Measurements from ENCODE around the gene PTPN14.
A peak's percentile ranks its signal among the peaks of the same experiment; 100 is the strongest.

Gene PTPN14

DNA sequence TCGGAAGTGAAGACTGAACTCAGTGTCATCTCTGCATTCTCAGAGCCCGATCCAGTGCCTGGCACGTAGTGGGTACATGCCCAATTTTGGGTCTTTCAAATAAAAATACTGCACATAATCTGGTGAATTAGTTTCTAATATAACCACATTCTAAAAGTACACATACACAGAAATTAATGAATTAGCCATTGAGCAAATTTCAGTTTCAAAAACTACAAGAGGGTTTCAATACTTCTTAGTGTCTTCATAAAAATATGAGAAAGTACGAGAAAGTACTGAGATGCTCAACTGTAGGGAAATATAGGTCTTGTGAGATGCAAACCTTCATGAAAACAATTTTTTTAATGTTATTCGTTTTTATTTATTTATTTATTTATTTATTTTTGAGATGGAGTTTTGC lies 183.6 kb downstream of the PTPN14 start:
- H3K36me3 ChIP-seq (ENCODE audit: control insufficient read depth in 1 of 2, insufficient read depth in 2 of 2, low read length in 2 of 2) = peaks cover 36 to 42% of the 10 kb centered on the region in 2 experiments
- H3K9ac ChIP-seq (ENCODE audit: low read length) = no peak overlapping the region
- no peak overlapping the region for H3K4ac ChIP-seq (ENCODE audit: low read depth, low read length)
- no peak overlapping the region for H3K4me3 ChIP-seq (ENCODE audit: low read depth, low read length)
- no peak overlapping the region for H3K18ac ChIP-seq (ENCODE audit: low read length)
- H3K23ac ChIP-seq (ENCODE audit: low read length) = no peak overlapping the region
- no peak overlapping the region for H2BK5ac ChIP-seq (ENCODE audit: low read depth, low read length, poor library complexity)
- H2BK120ac ChIP-seq (ENCODE audit: insufficient read depth, low read length, poor library complexity) = no peak overlapping the region
- peaks cover 2 to 6% of the 10 kb centered on the region in 2 experiments for H3K4me1 ChIP-seq (ENCODE audit: control insufficient read depth in 1 of 2, insufficient read depth in 2 of 2, low read length in 2 of 2)
- H4K91ac ChIP-seq (ENCODE audit: low read depth, low read length) = no peak overlapping the region
- H4K8ac ChIP-seq (ENCODE audit: low read depth, low read length) = no peak overlapping the region
- no peak overlapping the region for H2AFZ ChIP-seq (ENCODE audit: insufficient read depth, low read length, poor library complexity)
- H2AK5ac ChIP-seq (ENCODE audit: low read length) = no peak overlapping the region
- no peaks in the 10 kb centered on the region for H3K9me3 ChIP-seq (ENCODE audit: insufficient read depth, low read depth, low read length)
- no peak overlapping the region for H3K27ac ChIP-seq (ENCODE audit: low read depth, low read length)
- H4K12ac ChIP-seq (ENCODE audit: low read depth, low read length) = no peak overlapping the region
- peaks cover 2% of the 10 kb centered on the region for H3K79me2 ChIP-seq (ENCODE audit: control insufficient read depth, insufficient read depth, low read length, poor library complexity)
- no peak overlapping the region for H3K4me2 ChIP-seq (ENCODE audit: low read length)
- WGBS (ENCODE audit: extremely low coverage, insufficient coverage, insufficient read length) = no CpG with 5 or more reads among the region's 5 CpGs
- H3K27me3 ChIP-seq (ENCODE audit: insufficient read depth, low read length) = no peaks in the 10 kb centered on the region
- no peak overlapping the region for H2BK12ac ChIP-seq (ENCODE audit: low read length)
- no peak overlapping the region for H3K14ac ChIP-seq (ENCODE audit: low read length)
- no peaks in the 10 kb centered on the region for H3K79me1 ChIP-seq (ENCODE audit: low read length)
- no peak for DNase-seq

DNA sequence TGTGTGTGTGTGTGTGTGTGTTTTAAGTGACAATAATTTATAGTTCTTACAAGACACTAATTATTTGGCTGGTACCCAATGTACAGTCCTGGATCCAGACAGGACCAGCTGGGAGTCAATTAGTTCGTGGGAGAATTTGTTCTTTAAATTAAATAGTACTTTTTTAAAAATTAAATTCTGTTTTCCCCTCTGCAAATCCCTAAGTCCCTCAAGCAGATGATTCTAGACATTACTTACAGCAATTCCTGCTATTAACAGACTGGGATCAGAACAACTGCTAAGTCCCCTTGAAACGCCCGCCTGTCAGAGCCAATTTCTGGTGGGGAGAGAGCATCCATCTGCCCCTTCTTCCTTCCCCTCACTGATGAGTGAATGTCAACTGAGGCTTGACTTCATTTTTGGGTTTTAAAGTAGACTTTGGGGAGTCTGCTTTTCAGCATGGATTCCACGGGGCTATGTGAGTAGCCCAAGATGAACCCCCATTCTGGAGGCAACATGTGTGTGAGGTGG lies 186.6 kb downstream of the PTPN14 start:
- Histone ChIP-seq H4K91ac (ENCODE audit: low read depth, low read length) (peak overlapping the region; percentile 7), H3K27me3 (ENCODE audit: insufficient read depth, low read length) (no peaks in the 10 kb centered on the region), H2BK12ac (ENCODE audit: low read length) (no peak overlapping the region), H3K4me3 (ENCODE audit: low read depth, low read length) (no peak overlapping the region), H2BK120ac (ENCODE audit: insufficient read depth, low read length, poor library complexity) (no peak overlapping the region), H3K79me2 (ENCODE audit: control insufficient read depth, insufficient read depth, low read length, poor library complexity) (no peaks in the 10 kb centered on the region), H3K18ac (ENCODE audit: low read length) (no peak overlapping the region), H3K79me1 (ENCODE audit: low read length) (no peaks in the 10 kb centered on the region), H3K9ac (ENCODE audit: low read length) (no peak overlapping the region), H2AFZ (ENCODE audit: insufficient read depth, low read length, poor library complexity) (no peak overlapping the region), H3K14ac (ENCODE audit: low read length) (no peak overlapping the region), H3K23ac (ENCODE audit: low read length) (no peak overlapping the region), H3K4me1 (ENCODE audit: control insufficient read depth in 1 of 2, insufficient read depth in 2 of 2, low read length in 2 of 2) (peaks cover 6 to 8% of the 10 kb centered on the region in 2 experiments), H4K8ac (ENCODE audit: low read depth, low read length) (no peak overlapping the region), H4K12ac (ENCODE audit: low read depth, low read length) (no peak overlapping the region), H3K36me3 (ENCODE audit: control insufficient read depth in 1 of 2, insufficient read depth in 2 of 2, low read length in 2 of 2) (peaks cover 32 to 49% of the 10 kb centered on the region in 2 experiments), H3K4ac (ENCODE audit: low read depth, low read length) (no peak overlapping the region), H2BK5ac (ENCODE audit: low read depth, low read length, poor library complexity) (no peak overlapping the region), H2AK5ac (ENCODE audit: low read length) (no peak overlapping the region), H3K9me3 (ENCODE audit: insufficient read depth, low read depth, low read length) (no peaks in the 10 kb centered on the region), H3K4me2 (ENCODE audit: low read length) (no peak overlapping the region), H3K27ac (ENCODE audit: low read depth, low read length) (peak overlapping the region; percentile 20)
- DNase-seq = no peak
- no CpG with 5 or more reads among the region's 4 CpGs for WGBS (ENCODE audit: extremely low coverage, insufficient coverage, insufficient read length)

DNA sequence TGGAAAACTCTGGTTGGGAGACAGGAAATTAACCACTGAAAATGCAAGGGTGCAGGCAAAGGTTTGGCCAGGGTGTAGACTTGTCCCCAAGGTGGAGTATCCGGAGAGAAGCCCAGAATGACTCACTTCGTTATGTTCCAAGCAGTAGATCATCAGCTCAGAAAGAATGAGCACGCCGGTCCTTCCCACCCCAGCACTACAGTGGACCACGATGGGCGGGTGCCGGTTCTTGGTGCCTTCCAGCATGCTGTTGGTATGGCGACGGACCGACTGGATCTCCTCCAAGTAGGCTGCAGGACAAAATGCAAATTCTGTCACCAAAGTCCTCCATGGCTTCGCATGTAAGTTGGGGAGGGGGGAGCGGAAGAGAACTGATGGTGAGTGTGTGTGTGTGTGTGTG lies 187.0 kb downstream of the PTPN14 start:
- Histone ChIP-seq H3K27me3 (ENCODE audit: insufficient read depth, low read length) (no peaks in the 10 kb centered on the region), H3K18ac (ENCODE audit: low read length) (peak overlapping the region; percentile 30), H3K4me1 (ENCODE audit: control insufficient read depth in 1 of 2, insufficient read depth in 2 of 2, low read length in 2 of 2) (peaks cover 6 to 8% of the 10 kb centered on the region in 2 experiments), H3K4me3 (ENCODE audit: low read depth, low read length) (no peak overlapping the region), H4K8ac (ENCODE audit: low read depth, low read length) (no peak overlapping the region), H4K12ac (ENCODE audit: low read depth, low read length) (no peak overlapping the region), H3K79me1 (ENCODE audit: low read length) (no peaks in the 10 kb centered on the region), H3K9me3 (ENCODE audit: insufficient read depth, low read depth, low read length) (no peaks in the 10 kb centered on the region), H2AFZ (ENCODE audit: insufficient read depth, low read length, poor library complexity) (no peak overlapping the region), H3K4ac (ENCODE audit: low read depth, low read length) (no peak overlapping the region), H2AK5ac (ENCODE audit: low read length) (no peak overlapping the region), H4K91ac (ENCODE audit: low read depth, low read length) (no peak overlapping the region), H3K9ac (ENCODE audit: low read length) (no peak overlapping the region), H3K79me2 (ENCODE audit: control insufficient read depth, insufficient read depth, low read length, poor library complexity) (no peaks in the 10 kb centered on the region), H3K14ac (ENCODE audit: low read length) (no peak overlapping the region), H2BK5ac (ENCODE audit: low read depth, low read length, poor library complexity) (no peak overlapping the region), H3K27ac (ENCODE audit: low read depth, low read length) (no peak overlapping the region), H3K4me2 (ENCODE audit: low read length) (no peak overlapping the region), H3K36me3 (ENCODE audit: control insufficient read depth in 1 of 2, insufficient read depth in 2 of 2, low read length in 2 of 2) (peaks cover 32 to 49% of the 10 kb centered on the region in 2 experiments), H3K23ac (ENCODE audit: low read length) (no peak overlapping the region), H2BK120ac (ENCODE audit: insufficient read depth, low read length, poor library complexity) (no peak overlapping the region), H2BK12ac (ENCODE audit: low read length) (no peak overlapping the region)
- no peak for DNase-seq
- no CpG with 5 or more reads among the region's 12 CpGs for WGBS (ENCODE audit: extremely low coverage, insufficient coverage, insufficient read length)

DNA sequence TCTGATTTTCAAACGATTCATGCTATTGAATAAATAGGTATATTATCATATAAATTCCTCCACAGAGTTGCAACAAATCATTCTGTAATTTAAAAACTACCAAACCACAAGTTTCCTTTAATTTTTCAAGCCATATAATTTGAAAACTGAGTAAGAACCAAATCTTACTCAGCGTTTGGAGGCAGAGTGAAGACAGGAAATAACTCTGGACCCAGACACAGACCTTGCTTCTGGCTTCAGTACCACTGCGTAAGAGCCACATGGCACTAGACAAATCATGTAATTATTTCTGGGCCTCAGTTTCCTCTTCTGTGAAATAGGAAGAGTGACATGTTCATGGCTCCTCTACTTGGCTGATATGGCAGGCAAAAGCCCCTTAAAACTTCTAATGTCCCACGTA lies 188.0 kb downstream of the PTPN14 start:
- Histone ChIP-seq H4K91ac (ENCODE audit: low read depth, low read length) (no peak overlapping the region), H3K27me3 (ENCODE audit: insufficient read depth, low read length) (no peaks in the 10 kb centered on the region), H4K12ac (ENCODE audit: low read depth, low read length) (no peak overlapping the region), H3K4me1 (ENCODE audit: control insufficient read depth in 1 of 2, insufficient read depth in 2 of 2, low read length in 2 of 2) (peaks cover 6 to 8% of the 10 kb centered on the region in 2 experiments), H2BK5ac (ENCODE audit: low read depth, low read length, poor library complexity) (no peak overlapping the region), H3K4me2 (ENCODE audit: low read length) (no peak overlapping the region), H3K4me3 (ENCODE audit: low read depth, low read length) (no peak overlapping the region), H3K18ac (ENCODE audit: low read length) (no peak overlapping the region), H3K27ac (ENCODE audit: low read depth, low read length) (no peak overlapping the region), H3K79me1 (ENCODE audit: low read length) (no peaks in the 10 kb centered on the region), H3K9me3 (ENCODE audit: insufficient read depth, low read depth, low read length) (no peaks in the 10 kb centered on the region), H2BK120ac (ENCODE audit: insufficient read depth, low read length, poor library complexity) (no peak overlapping the region), H3K14ac (ENCODE audit: low read length) (no peak overlapping the region), H3K36me3 (ENCODE audit: control insufficient read depth in 1 of 2, insufficient read depth in 2 of 2, low read length in 2 of 2) (peaks cover 31 to 46% of the 10 kb centered on the region in 2 experiments), H3K23ac (ENCODE audit: low read length) (no peak overlapping the region), H4K8ac (ENCODE audit: low read depth, low read length) (no peak overlapping the region), H3K79me2 (ENCODE audit: control insufficient read depth, insufficient read depth, low read length, poor library complexity) (no peaks in the 10 kb centered on the region), H2AK5ac (ENCODE audit: low read length) (no peak overlapping the region), H3K9ac (ENCODE audit: low read length) (no peak overlapping the region), H2AFZ (ENCODE audit: insufficient read depth, low read length, poor library complexity) (no peak overlapping the region), H2BK12ac (ENCODE audit: low read length) (no peak overlapping the region), H3K4ac (ENCODE audit: low read depth, low read length) (no peak overlapping the region)
- WGBS (ENCODE audit: extremely low coverage, insufficient coverage, insufficient read length) = no CpG with 5 or more reads among the region's 4 CpGs
- DNase-seq = no peak
